ENCODE measurements around the gene FUCA1.
"Not testable (repeated sequence)": the region's sequence is repeated elsewhere in the genome, so short reads cannot be mapped to it uniquely, and the experiment has no call there.

The FUCA1 gene

DNA sequence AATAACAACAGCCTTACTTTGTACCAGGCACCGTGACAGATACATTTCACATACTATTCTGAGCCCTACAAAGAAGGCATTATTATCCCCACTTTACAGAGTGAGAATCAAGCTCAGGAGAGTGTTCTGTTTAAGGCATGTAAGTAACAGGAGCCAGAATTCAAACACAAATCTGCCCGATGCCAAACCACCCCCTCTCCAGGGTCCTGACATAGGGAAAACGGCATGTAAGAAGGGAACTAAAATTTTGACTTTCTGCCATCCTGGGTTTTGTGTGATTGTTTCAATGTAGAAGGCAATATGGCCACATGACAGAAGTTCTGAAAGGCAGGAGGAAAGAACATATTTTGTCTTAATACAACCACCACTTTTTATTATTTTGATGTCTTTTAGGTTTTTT is 5.5 kb downstream of the FUCA1 start:
- DNase-seq (ENCODE audit: low spot score) = no peak

DNA sequence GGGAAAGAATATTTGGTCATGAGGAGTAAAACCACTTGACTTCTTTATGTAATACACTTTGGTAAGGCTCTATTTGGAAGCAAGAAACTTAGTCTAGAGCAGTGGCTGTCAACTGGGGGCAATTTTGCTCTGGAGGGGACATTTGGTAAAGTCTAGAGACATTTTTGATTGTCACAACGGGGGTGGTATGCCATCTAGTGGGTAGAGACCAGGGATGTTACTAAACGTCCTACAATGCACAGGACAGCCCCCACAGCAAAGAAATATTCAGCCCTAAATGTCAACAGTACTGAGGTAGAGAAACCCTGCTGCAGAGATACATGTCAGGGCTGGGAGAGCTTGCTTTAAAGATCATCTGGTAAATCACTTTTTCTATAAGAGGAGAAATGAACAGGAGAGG is 13.5 kb downstream of the FUCA1 start:
- TF ChIP-seq, protein P1, sequence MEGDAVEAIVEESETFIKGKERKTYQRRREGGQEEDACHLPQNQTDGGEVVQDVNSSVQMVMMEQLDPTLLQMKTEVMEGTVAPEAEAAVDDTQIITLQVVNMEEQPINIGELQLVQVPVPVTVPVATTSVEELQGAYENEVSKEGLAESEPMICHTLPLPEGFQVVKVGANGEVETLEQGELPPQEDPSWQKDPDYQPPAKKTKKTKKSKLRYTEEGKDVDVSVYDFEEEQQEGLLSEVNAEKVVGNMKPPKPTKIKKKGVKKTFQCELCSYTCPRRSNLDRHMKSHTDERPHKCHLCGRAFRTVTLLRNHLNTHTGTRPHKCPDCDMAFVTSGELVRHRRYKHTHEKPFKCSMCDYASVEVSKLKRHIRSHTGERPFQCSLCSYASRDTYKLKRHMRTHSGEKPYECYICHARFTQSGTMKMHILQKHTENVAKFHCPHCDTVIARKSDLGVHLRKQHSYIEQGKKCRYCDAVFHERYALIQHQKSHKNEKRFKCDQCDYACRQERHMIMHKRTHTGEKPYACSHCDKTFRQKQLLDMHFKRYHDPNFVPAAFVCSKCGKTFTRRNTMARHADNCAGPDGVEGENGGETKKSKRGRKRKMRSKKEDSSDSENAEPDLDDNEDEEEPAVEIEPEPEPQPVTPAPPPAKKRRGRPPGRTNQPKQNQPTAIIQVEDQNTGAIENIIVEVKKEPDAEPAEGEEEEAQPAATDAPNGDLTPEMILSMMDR (IDR thresholded peaks at IDR 0.05; ENCODE audit: extremely low read depth, missing control alignments) = no peak
- DNase-seq (ENCODE audit: low spot score) = no peak

More for the DNA sequence above, 5.5 kb downstream of the FUCA1 start:
- TF ChIP-seq, protein P1 (IDR thresholded peaks at IDR 0.05; ENCODE audit: extremely low read depth, missing control alignments) = no peak

DNA sequence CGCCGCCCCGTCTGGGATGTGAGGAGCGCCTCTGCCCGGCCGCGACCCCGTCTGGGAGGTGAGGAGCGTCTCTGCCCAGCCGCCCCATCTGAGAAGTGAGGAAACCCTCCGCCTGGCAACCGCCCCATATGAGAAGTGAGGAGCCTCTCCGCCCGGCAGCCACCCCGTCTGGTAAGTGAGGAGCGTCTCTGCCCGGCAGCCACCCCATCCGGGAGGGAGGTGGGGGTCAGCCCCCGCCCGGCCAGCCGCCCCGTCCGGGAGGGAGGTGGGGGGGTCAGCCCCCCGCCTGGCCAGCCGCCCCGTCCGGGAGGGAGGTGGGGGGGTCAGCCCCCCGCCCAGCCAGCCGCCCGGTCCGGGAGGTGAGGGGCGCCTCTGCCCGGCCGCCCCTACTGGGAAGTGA is 15.0 kb downstream of the FUCA1 start:
- not testable (repeated sequence) for DNase-seq (ENCODE audit: low spot score)

DNA sequence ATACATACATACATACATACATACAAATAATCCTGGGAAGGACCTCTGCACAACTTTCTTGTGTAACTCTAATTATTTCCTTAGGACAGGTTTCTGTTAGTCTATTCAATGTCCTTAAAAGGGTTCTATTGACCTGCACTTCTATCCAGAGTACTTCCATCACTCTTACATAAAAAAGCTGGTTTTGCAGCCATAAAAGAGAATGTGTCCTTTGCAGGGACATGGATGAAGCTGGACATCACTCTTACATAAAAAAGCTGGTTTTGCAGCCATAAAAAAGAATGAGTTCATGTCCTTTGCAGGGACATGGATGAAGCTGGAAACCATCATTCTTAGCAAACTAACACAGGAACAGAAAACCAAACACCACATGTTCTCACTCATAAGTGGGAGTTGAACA is 16.7 kb downstream of the FUCA1 start:
- not testable (repeated sequence) for DNase-seq (ENCODE audit: low spot score)

DNA sequence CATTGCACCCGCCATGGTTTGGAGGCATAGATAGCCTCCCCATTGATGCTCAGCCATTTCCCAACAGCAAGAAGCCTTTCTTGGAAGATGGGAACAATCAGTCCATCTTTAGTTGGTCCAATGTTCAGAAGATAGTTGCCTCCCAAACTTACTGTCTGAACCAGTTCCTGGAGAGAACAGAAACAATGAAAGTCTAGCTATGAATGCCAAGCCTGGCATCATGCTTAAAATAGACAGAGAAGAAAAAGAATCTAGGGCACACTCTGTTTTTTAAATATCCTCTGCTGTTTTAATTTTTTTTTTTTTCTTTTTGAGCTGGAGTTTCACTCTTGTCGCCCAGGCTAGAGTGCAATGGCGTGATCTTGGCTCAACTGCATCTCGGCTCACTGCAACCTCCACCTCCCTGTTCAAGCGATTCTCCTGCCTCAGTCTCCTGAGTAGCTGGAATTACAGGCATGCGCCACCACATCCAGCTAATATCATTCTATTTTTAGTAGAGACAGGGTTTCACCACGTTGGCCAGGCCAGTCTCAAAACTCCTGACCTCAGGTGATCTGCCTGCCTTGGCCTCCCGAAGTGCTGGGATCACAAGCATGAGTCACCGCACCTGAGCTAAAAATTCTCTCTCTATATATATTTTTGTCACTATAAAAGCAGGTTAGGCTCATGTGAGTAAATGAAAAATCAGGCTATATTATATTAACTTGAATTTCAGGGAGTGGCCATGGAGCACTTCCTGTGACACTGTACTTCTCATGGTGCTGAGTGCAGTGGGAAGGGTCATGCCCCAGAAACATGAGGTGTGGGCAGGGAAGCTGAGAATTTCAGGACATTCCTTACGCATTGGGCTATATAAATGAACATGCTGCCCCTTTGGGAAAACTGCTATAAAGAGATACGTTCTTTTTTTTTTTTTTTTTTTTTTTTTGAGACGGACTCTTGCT is 19.1 kb downstream of the FUCA1 start:
- TF ChIP-seq, protein P1 (IDR thresholded peaks at IDR 0.05; ENCODE audit: extremely low read depth, missing control alignments) = no peak
- DNase-seq (ENCODE audit: low spot score) = no peak

DNA sequence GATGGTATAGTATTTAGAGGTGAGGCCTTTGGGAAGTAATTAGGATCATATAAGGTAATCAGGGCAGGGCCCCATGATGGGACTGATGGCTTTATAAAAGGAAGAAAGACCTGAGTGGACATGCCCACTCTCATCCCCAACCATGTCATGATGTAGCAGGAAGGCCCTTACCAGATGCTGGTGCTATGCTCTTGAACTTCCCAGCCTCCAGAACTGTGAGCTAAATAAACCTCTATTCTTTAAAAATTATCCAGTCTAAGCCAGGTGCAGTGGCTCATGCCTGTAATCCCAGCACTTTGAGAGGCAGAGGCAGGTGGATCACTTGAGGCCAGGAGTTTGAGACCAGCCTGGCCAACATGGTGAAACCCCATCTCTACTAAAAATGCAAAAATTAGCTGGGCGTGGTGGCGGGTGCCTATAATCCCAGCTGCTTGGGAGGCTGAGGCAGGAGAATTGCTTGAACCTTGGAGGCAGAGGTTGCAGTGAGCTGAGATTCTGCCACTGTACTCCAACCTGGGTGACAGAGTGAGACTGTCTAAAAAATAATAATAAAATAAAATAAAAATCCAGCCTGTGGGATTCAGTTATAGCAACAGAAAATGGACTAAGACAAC is 20.5 kb downstream of the FUCA1 start:
- DNase-seq (ENCODE audit: low spot score) = not testable (repeated sequence)

DNA sequence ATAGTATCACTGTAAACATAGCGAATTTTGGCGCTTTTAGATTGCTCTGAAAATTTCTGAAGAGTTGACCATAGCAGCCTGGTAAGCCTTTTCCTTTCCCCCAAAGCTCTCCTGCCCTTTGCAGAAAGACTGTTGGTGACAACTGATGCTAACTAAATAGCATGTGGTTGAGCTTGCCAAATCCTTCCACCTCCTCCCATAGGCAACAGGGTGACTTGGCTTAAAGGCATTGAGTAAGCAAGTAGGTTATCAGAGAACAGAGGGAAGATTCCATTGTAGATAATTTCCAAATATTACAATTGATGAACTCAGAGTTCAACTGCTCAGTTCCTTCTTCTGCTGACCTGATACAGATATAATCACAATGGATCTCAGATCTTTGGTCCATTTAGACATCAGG is 22.9 kb downstream of the FUCA1 start:
- TF ChIP-seq, protein P1 (IDR thresholded peaks at IDR 0.05; ENCODE audit: extremely low read depth, missing control alignments) = no peak
- no peak for DNase-seq (ENCODE audit: low spot score)

DNA sequence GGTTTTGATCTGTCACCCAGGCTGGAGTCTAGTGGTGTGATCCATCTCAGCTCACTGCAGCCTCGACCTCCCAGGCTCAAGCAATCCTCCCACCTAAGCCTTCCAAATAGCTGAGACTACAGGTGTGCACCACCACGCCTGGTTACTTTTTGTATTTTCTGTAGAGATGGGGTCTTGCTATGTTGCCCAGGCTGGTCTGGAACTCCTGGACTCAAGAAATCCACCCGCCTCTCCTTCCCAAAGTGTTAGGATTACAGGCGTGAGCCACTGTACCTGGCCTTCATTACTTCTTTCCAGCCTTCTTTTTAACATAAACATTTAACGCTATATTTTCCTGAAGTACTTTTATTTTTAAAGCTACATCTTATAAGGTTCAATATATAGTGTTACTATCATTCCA is 24.4 kb downstream of the FUCA1 start:
- no peak for DNase-seq (ENCODE audit: low spot score)
- TF ChIP-seq, protein P1 (IDR thresholded peaks at IDR 0.05; ENCODE audit: extremely low read depth, missing control alignments) = no peak

DNA sequence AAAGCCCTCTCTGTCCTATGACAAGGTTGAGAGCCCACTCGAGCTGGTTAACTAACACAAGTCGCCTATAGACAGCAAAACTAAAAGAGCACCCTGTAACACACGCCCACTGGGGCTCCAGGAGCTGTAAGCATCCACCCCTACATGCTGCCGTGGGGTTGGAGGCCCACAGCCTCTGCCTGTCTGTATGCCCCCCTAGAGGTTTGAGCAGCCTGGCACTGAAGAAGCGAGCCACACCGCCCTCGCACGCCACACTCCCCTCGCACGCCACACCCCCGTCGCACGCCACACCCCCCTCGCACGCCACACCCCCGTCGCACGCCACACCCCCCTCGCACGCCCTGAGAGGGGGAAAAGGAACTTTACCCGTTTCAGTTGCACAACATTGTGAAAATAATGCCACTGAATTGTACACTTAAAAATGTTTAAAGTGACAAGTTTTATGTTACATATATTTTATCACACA is 29.7 kb downstream of the FUCA1 start:
- peak; percentile 82 for DNase-seq (ENCODE audit: low spot score)
- TF ChIP-seq, protein P1 (IDR thresholded peaks at IDR 0.05; ENCODE audit: extremely low read depth, missing control alignments) = no peak

All from GM20000 (cell line).